ENCODE measurements around the gene TAC4. TPM values are rescaled to one million over a fixed set of nuclear protein-coding genes. Genes with fewer than 3 reads are reported as not detected.

TAC4 gene
- total and polyA plus RNA-seq, 9 of the 15 experiments (the other 6 are each of a cell fraction or from before 2014, with no cell fraction given): 0.17 TPM; not detected in 8

DNA sequence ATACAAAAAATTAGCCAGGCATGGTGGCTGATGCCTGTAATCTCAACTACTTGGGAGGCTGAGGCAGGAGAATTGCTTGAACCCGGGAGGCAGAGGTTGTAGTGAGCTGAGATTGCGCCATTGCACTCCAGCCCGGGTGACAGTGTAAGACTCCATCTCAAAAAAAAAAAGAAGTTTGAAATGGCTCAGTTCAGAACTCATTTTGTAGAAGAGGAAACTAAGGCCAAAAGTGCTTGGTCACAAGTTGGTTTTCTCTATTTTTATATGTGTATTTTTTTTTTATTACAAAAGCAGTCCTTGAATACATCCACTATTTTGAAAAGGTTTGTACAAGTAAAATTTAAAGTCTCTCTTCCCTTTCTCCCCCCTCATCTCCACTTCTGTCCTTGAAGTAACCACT, 5.5 kb downstream of the TAC4 start:
- Histone ChIP-seq H3K79me2 (ENCODE audit: control insufficient read depth, insufficient read depth, low read length) (no peaks in the 10 kb centered on the region), H4K20me1 (replicated peaks; ENCODE audit: control insufficient read depth, insufficient read depth, low read length) (0 out of 2 replicates have a peak, but pooled peaks cover 2% of the 10 kb centered on the region), H3K27ac (ENCODE audit: extremely low read depth, low read depth, low read length) (no peak overlapping the region), H2AFZ (ENCODE audit: low read depth, low read length) (no peak overlapping the region), H3K27me3 (ENCODE audit: control insufficient read depth in 2 of 2, insufficient read depth in 2 of 2, low read length in 2 of 2) (no peaks in the 10 kb centered on the region), H3K9ac (ENCODE audit: insufficient read depth in 1 of 2, low read depth in 2 of 2, low read length in 2 of 2) (no peak overlapping the region), H3K4me2 (ENCODE audit: insufficient read depth, low read length) (no peak overlapping the region), H3K36me3 (ENCODE audit: control insufficient read depth, insufficient read depth, low read length) (no peaks in the 10 kb centered on the region), H3K9me1 (ENCODE audit: control insufficient read depth, insufficient read depth, low read length) (peaks cover 4% of the 10 kb centered on the region), H3K4me1 (replicated peaks in 1 of 2; ENCODE audit: control insufficient read depth in 2 of 2, insufficient read depth in 2 of 2, low read length in 2 of 2) (peaks cover 9 to 15% of the 10 kb centered on the region in 2 experiments; a peak in 4 of 5 replicates), H3K9me3 (replicated peaks; ENCODE audit: control insufficient read depth, insufficient read depth, low read depth, low read length) (no peaks in the 10 kb centered on the region), H3K4me3 (no peak overlapping the region)
- FAIRE-seq (no peak), DNase-seq (ENCODE audit: extremely low read depth in 1 of 4, low spot score in 3 of 4) (no peak), ATAC-seq (no peak)
- ChIA-PET POLR2A (no interaction called here), CTCF (ENCODE audit: low intra/inter-chr PET ratio) (no interaction called here)
- in situ Hi-C loops (cut with MboI): no loop called here
- WGBS (ENCODE audit: insufficient coverage, low coverage, missing lambda C conversion rate): 71% methylated on average over 3 of the region's 3 CpGs
- TF ChIP-seq MBD2 (IDR thresholded peaks at IDR 0.05; ENCODE audit: borderline replicate concordance, low read depth): no peak
- no peak for TF ChIP-seq MAFF (IDR thresholded peaks at IDR 0.05; ENCODE audit: low read length)
- TF ChIP-seq, protein P1, sequence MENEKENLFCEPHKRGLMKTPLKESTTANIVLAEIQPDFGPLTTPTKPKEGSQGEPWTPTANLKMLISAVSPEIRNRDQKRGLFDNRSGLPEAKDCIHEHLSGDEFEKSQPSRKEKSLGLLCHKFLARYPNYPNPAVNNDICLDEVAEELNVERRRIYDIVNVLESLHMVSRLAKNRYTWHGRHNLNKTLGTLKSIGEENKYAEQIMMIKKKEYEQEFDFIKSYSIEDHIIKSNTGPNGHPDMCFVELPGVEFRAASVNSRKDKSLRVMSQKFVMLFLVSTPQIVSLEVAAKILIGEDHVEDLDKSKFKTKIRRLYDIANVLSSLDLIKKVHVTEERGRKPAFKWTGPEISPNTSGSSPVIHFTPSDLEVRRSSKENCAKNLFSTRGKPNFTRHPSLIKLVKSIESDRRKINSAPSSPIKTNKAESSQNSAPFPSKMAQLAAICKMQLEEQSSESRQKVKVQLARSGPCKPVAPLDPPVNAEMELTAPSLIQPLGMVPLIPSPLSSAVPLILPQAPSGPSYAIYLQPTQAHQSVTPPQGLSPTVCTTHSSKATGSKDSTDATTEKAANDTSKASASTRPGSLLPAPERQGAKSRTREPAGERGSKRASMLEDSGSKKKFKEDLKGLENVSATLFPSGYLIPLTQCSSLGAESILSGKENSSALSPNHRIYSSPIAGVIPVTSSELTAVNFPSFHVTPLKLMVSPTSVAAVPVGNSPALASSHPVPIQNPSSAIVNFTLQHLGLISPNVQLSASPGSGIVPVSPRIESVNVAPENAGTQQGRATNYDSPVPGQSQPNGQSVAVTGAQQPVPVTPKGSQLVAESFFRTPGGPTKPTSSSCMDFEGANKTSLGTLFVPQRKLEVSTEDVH (IDR thresholded peaks at IDR 0.05; ENCODE audit: low read depth, partially characterized antibody): no peak
- TF ChIP-seq XRCC4 (IDR thresholded peaks at IDR 0.05; ENCODE audit: extremely low read depth, insufficient read depth, insufficient read length): no peak
- TF ChIP-seq ILK (tag; IDR thresholded peaks at IDR 0.05; ENCODE audit: borderline replicate concordance, low read depth): no peak
- TF ChIP-seq, protein P2, sequence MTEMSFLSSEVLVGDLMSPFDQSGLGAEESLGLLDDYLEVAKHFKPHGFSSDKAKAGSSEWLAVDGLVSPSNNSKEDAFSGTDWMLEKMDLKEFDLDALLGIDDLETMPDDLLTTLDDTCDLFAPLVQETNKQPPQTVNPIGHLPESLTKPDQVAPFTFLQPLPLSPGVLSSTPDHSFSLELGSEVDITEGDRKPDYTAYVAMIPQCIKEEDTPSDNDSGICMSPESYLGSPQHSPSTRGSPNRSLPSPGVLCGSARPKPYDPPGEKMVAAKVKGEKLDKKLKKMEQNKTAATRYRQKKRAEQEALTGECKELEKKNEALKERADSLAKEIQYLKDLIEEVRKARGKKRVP (CRISPR knock-in tag; IDR thresholded peaks at IDR 0.05): no peak
- TF ChIP-seq MYBL2 (IDR thresholded peaks at IDR 0.05; ENCODE audit: low read depth): no peak
- TF ChIP-seq MYBL2 (CRISPR knock-in tag; IDR thresholded peaks at IDR 0.05; ENCODE audit: borderline replicate concordance): no peak
- TF ChIP-seq SNRNP70 (optimal IDR thresholded peaks at IDR 0.05; ENCODE audit: low read depth, low read length): no peak
- TF ChIP-seq RNF2 (IDR thresholded peaks at IDR 0.05): no peak
- TF ChIP-seq CXXC5 (CRISPR knock-in tag; IDR thresholded peaks at IDR 0.05): no peak
- TF ChIP-seq, protein P3, sequence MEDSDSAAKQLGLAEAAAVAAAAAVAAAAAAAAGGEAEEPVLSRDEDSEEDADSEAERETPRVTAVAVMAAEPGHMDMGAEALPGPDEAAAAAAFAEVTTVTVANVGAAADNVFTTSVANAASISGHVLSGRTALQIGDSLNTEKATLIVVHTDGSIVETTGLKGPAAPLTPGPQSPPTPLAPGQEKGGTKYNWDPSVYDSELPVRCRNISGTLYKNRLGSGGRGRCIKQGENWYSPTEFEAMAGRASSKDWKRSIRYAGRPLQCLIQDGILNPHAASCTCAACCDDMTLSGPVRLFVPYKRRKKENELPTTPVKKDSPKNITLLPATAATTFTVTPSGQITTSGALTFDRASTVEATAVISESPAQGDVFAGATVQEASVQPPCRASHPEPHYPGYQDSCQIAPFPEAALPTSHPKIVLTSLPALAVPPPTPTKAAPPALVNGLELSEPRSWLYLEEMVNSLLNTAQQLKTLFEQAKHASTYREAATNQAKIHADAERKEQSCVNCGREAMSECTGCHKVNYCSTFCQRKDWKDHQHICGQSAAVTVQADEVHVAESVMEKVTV (CRISPR knock-in tag; IDR thresholded peaks at IDR 0.05): no peak
- TF ChIP-seq KLF13 (tag; IDR thresholded peaks at IDR 0.05; ENCODE audit: borderline replicate concordance, low read depth): no peak
- TF ChIP-seq ZBED1 (IDR thresholded peaks at IDR 0.05): no peak
- no peak for TF ChIP-seq SIN3A (IDR thresholded peaks at IDR 0.05; ENCODE audit: borderline replicate concordance in 2 of 2, control insufficient read depth in 1 of 2, low read depth in 2 of 2, low read length in 2 of 2)
- TF ChIP-seq TBL1XR1 (IDR thresholded peaks at IDR 0.05; ENCODE audit: low read length in 2 of 2): no peak
- no peak for TF ChIP-seq ZNF764 (CRISPR knock-in tag; IDR thresholded peaks at IDR 0.05; ENCODE audit: low read depth)
- no peak for TF ChIP-seq ZNF253 (CRISPR knock-in tag; conservative IDR thresholded peaks at IDR 0.05)
- no peak for TF ChIP-seq MED1 (CRISPR knock-in tag; IDR thresholded peaks at IDR 0.05; ENCODE audit: borderline replicate concordance)
- intact Hi-C loops (cut with micrococcal nuclease): no loop called here
- BruUV-seq (replicated peaks): no TSS peak

Data from K562 (cell line).